ENCODE results near the gene CUEDC1. TPM values are rescaled to one million over a fixed set of nuclear protein-coding genes. Genes with fewer than 3 reads are reported as not detected.

Gene CUEDC1
- total RNA-seq, 1 experiment from 2014 or later = 61.4 TPM

- BruUV-seq (replicated peaks) = no TSS peak
- POLR2A ChIA-PET (ENCODE audit: unreplicated experiment) = no interaction called here
- intact Hi-C loops (cut with micrococcal nuclease; ENCODE audit: unreplicated experiment) = no loop called here
Observed at GRCh38 chr17:57866319-57866718, 88.9 kb downstream of the CUEDC1 start.

GRCh38 chr17:57864273-57864672, 90.9 kb downstream of the CUEDC1 start:
- no peaks in the 10 kb centered on the region for H3K27me3 ChIP-seq (ENCODE audit: insufficient read depth, low read depth)
- no peaks in the 10 kb centered on the region for H3K79me2 ChIP-seq (ENCODE audit: low read depth)
- DNase-seq = no peak
- ChIA-PET CTCF (no interaction called here), POLR2A (ENCODE audit: unreplicated experiment) (no interaction called here)
- TF ChIP-seq EZH2 (IDR thresholded peaks at IDR 0.05; ENCODE audit: low read depth) (no peak), CTCF (conservative IDR thresholded peaks at IDR 0.05) (no peak)
- no peak overlapping the region for H3K4me2 ChIP-seq
- H4K20me1 ChIP-seq (ENCODE audit: insufficient read depth) = no peaks in the 10 kb centered on the region
- no TSS peak for BruUV-seq (replicated peaks)
- no peak overlapping the region for H3K4me3 ChIP-seq
- intact Hi-C loops (cut with micrococcal nuclease; ENCODE audit: unreplicated experiment) = loop anchor here (5.0 kb wide), 2 partner anchors 38 to 83 kb away; no protein-coding TSS in a partner anchor
- H3K4me1 ChIP-seq (replicated peaks; ENCODE audit: insufficient read depth) = peaks cover 34% of the 10 kb centered on the region
- H3K27ac ChIP-seq = no peak overlapping the region
- no peaks in the 10 kb centered on the region for H3K9me3 ChIP-seq (ENCODE audit: insufficient read depth, low read depth)
- H3K9me2 ChIP-seq (ENCODE audit: insufficient read depth) = no peaks in the 10 kb centered on the region
- no peak overlapping the region for H2AFZ ChIP-seq
- peaks cover 31% of the 10 kb centered on the region for H3F3A ChIP-seq (ENCODE audit: insufficient read depth, low read depth)
- H3K36me3 ChIP-seq (ENCODE audit: low read depth) = no peaks in the 10 kb centered on the region

More at GRCh38 chr17:57866319-57866718, 88.9 kb downstream of the CUEDC1 start:
- no peak for TF ChIP-seq EZH2 (IDR thresholded peaks at IDR 0.05; ENCODE audit: low read depth)
- no peak for TF ChIP-seq CTCF (conservative IDR thresholded peaks at IDR 0.05)
- H3K27ac ChIP-seq = no peak overlapping the region
- no peak overlapping the region for H3K4me2 ChIP-seq
- no peak overlapping the region for H3K4me3 ChIP-seq
- H4K20me1 ChIP-seq (ENCODE audit: insufficient read depth) = no peaks in the 10 kb centered on the region
- CTCF ChIA-PET = interaction anchor here (0.7 kb wide), 1 partner anchor 33 kb away, joined by 6 read pairs; no protein-coding TSS in a partner anchor
- no peaks in the 10 kb centered on the region for H3K9me3 ChIP-seq (ENCODE audit: insufficient read depth, low read depth)
- no peak for DNase-seq
- peaks cover 25% of the 10 kb centered on the region for H3K4me1 ChIP-seq (replicated peaks; ENCODE audit: insufficient read depth)
- no peaks in the 10 kb centered on the region for H3K27me3 ChIP-seq (ENCODE audit: insufficient read depth, low read depth)
- no peaks in the 10 kb centered on the region for H3K9me2 ChIP-seq (ENCODE audit: insufficient read depth)
- no peaks in the 10 kb centered on the region for H3K36me3 ChIP-seq (ENCODE audit: low read depth)
- H3F3A ChIP-seq (ENCODE audit: insufficient read depth, low read depth) = peaks cover 20% of the 10 kb centered on the region; the same call in 1 of the 2 replicates
- H3K79me2 ChIP-seq (ENCODE audit: low read depth) = no peaks in the 10 kb centered on the region
- H2AFZ ChIP-seq = no peak overlapping the region

- no peak overlapping the region for H2AFZ ChIP-seq
- DNase-seq = no peak
- H3F3A ChIP-seq (ENCODE audit: insufficient read depth, low read depth) = peaks cover 36% of the 10 kb centered on the region
- TF ChIP-seq CTCF (conservative IDR thresholded peaks at IDR 0.05) = no peak
- no peak for TF ChIP-seq EZH2 (IDR thresholded peaks at IDR 0.05; ENCODE audit: low read depth)
- H3K79me2 ChIP-seq (ENCODE audit: low read depth) = no peaks in the 10 kb centered on the region
- H3K27ac ChIP-seq = no peak overlapping the region
- intact Hi-C loops (cut with micrococcal nuclease; ENCODE audit: unreplicated experiment) = loop anchor here (5.0 kb wide), 2 partner anchors 39 to 84 kb away; no protein-coding TSS in a partner anchor
- ChIA-PET POLR2A (ENCODE audit: unreplicated experiment) (no interaction called here), CTCF (no interaction called here)
- peaks cover 25% of the 10 kb centered on the region for H3K4me1 ChIP-seq (replicated peaks; ENCODE audit: insufficient read depth)
- H3K4me3 ChIP-seq = no peak overlapping the region
- H3K9me3 ChIP-seq (ENCODE audit: insufficient read depth, low read depth) = no peaks in the 10 kb centered on the region
- BruUV-seq (replicated peaks) = no TSS peak
- no peaks in the 10 kb centered on the region for H3K27me3 ChIP-seq (ENCODE audit: insufficient read depth, low read depth)
- H3K36me3 ChIP-seq (ENCODE audit: low read depth) = no peaks in the 10 kb centered on the region
- peak overlapping the region; percentile 98 for H3K4me2 ChIP-seq
- H4K20me1 ChIP-seq (ENCODE audit: insufficient read depth) = no peaks in the 10 kb centered on the region
- no peaks in the 10 kb centered on the region for H3K9me2 ChIP-seq (ENCODE audit: insufficient read depth)
Observed at GRCh38 chr17:57862694-57863667, 92.2 kb downstream of the CUEDC1 start.

Measured in PC-9 (cell line).